AG04450 (cell line): ENCODE results near the gene SERAC1. TPM values are rescaled to one million over a fixed set of nuclear protein-coding genes. Genes with fewer than 3 reads are reported as not detected.

Experiments used
- CTCF ChIA-PET: fragments of 300-600, 350-600 bp; formaldehyde crosslinking; extraction: SDS; loops from one replicate; lab custom pipeline; 2022; ENCODE audit warnings: antibody characterized with exemption, inconsistent platforms; lab: Charles Lee
- POLR2A ChIA-PET: fragments of 350-600 bp; formaldehyde crosslinking; extraction: SDS; loops from one replicate; lab custom pipeline; 2021; ENCODE audit warnings: antibody characterized with exemption, inconsistent platforms; lab: Yijun Ruan, JAX
- DNase-seq: peaks from one replicate; pipeline ENCODE4 v3.0.0-alpha.2; 2011; ENCODE audit warnings: low read depth, low spot score
- H3K27ac ChIP-seq: one replicate; pipeline ENCODE4 v1.5.1; 2012; ENCODE audit warnings: low read depth, low read length, control low read depth
- H3K27me3 ChIP-seq: one replicate; pipeline ENCODE4 v1.6.0; 2012; ENCODE audit warnings: low read length; ENCODE audit not compliant: control insufficient read depth, insufficient read depth
- H3K4me3 ChIP-seq: 2 replicates; pipeline ENCODE4 v1.5.1; 2011; ENCODE audit warnings: mild to moderate bottlenecking, low read depth, low read length, control low read depth
- H3K9me3 ChIP-seq: 2 replicates; pipeline ENCODE4 v1.5.1; 2012; ENCODE audit warnings: low read length; ENCODE audit not compliant: control insufficient read depth, insufficient read depth
- CTCF ChIP-seq: IDR thresholded peaks from 2 replicates; pipeline ENCODE4 v1.5.1; 2011; ENCODE audit warnings: low read depth, low read length, control low read depth, inconsistent platforms
- polyA plus RNA-seq: library from polyadenylated mRNA; depleted of rRNA; stranded (reverse); fragments of >200 nt; gene quantifications from 2 replicates; pipeline ENCODE4 v1.2.3, GENCODE V29; 2011

The SERAC1 gene
- polyA plus RNA-seq, 1 experiment: 14.5 TPM

DNA sequence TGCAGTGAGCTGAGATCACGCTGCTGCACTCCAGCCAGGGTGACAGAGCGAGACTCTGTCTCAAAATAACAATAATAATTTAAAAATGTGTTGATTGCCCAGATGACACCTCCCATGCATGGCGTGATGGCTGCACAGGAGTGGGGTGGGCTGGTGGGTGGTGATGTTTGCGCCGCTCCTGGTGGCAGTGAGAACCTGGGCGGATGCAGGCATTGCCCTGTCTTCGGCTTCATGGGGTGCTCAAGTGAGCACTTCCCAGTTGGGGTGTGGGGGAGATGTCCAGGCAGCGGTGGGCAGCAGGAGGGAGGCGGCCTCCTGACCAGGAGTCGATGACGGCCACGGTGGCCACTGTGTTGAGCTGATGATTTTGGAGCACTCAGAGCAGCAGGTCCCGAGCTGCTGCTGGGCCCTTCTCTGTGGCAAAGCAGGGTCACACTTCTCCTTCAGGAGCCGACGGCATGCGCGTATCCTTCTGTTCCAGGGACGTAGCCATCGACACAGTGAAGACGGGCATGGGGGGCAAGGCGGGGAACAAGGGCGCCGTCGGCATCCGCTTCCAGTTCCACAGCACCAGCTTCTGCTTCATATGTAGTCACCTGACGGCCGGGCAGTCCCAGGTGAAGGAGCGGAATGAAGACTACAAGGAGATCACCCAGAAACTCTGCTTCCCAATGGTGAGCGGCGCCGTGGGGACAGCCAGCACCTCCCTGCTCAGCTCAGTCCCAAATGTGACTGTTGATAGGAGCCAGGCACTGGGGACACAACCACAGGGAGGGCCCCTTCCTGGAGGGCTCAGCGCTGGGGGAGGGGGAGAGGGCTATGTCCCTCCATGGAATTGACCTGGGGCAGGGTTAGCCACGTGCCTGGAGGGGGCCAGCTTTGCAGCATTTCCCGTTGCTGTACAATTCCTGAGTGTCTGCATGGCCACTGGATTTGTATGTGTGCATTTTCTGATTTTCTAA lies 96.7 kb downstream of the SERAC1 start:
- Histone ChIP-seq H3K27ac (no peak overlapping the region), H3K9me3 (no peaks in the 10 kb centered on the region; the same call in 1 of the 2 replicates), H3K27me3 (no peaks in the 10 kb centered on the region), H3K4me3 (no peak overlapping the region)
- no peak for TF ChIP-seq CTCF
- POLR2A ChIA-PET: interaction anchor here (0.9 to 1.3 kb wide), 2 partner anchors 11 to 45 kb away, joined by 3 to 4 read pairs; no protein-coding TSS in a partner anchor
- CTCF ChIA-PET: interaction anchor here (0.8 to 5.6 kb wide), 25 partner anchors 13 to 403 kb away, joined by 3 to 62 read pairs (median 4); partner anchors contain the start of gene SYNJ2
- DNase-seq: no peak

DNA sequence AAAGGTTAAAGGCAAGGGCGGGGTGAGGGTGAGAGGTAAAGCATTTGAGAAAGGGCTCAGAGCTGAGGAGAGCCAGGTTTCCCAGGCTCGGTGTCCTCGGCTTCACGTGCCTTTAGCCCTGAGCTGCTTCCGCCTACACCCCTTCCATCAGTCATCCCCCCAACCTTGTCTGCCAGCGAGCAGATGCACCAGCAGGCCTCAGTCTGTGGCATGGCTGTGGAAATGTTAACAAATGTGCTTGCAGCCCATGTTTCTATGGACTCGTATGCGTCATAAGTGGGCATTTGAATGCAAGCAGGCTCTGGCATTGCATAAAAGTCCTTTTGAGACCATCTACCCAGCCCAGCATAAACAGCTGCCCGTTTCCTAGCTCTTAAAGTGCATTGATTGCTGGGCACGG lies 97.5 kb downstream of the SERAC1 start:
- no peak for DNase-seq
- POLR2A ChIA-PET: no interaction called here
- CTCF ChIA-PET: interaction anchor here (0.9 to 5.6 kb wide), 4 partner anchors 12 to 117 kb away, joined by 3 to 62 read pairs (median 12); partner anchors contain the start of gene SYNJ2
- H3K4me3 ChIP-seq: no peak overlapping the region
- no peak overlapping the region for H3K27ac ChIP-seq
- H3K9me3 ChIP-seq: no peaks in the 10 kb centered on the region; the same call in 1 of the 2 replicates
- TF ChIP-seq CTCF: no peak
- no peaks in the 10 kb centered on the region for H3K27me3 ChIP-seq

GRCh38 chr6:158069800-158070195 lies 98.3 kb downstream of the SERAC1 start:
- H3K27me3 ChIP-seq: no peaks in the 10 kb centered on the region
- POLR2A ChIA-PET: interaction anchor here (1.2 to 1.3 kb wide), 2 partner anchors 10 to 43 kb away, joined by 3 to 5 read pairs; no protein-coding TSS in a partner anchor
- H3K27ac ChIP-seq: peak overlapping the region; percentile 75
- H3K4me3 ChIP-seq: no peak overlapping the region
- no peak for TF ChIP-seq CTCF
- CTCF ChIA-PET: interaction anchor here (1.1 to 5.6 kb wide), 4 partner anchors 11 to 755 kb away, joined by 3 to 62 read pairs (median 5); partner anchors contain the start of gene SYNJ2
- no peaks in the 10 kb centered on the region; the same call in 1 of the 2 replicates for H3K9me3 ChIP-seq
- DNase-seq: no peak

DNA sequence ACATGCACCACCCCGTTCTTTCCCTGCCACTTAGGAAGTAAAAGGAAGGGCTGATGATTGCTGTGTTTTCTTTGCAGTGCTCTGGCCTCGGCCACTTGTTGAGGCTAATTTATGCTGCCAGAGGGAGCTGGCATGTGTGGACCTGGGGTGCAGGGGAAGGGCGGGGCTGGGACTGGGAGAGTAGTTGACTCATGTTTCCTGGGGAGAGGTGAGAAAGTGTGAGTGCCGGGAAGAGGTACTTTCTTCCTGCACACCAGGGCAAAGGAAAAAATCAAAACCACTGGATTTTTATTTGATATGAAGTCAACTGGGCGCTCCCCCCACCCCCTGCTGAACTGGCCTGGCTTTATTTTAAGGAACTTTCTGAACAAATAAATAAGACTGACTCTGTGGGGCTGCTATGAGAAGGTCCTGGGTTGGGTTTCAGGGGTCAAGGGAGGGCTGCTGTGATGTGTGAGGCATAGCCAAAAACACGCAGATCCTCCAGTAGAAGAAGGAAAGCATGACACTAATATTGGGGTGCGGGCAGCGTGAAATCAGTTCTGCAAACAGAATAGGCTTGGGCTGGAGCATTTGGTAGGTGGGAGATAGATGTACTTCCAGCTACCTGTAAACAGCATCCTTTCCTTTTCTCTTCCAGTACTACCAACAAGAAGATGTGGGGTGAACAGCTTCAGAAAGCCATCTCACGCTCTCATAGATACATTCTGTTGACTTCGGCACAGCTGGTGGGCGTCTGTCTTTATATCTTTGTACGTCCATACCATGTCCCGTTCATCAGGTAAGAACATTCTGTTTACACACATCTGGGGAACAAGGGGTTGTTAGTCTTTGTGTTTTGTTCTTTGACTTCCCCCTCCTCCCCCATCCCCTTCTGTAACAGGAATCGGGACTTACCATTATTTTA lies 98.9 kb downstream of the SERAC1 start:
- POLR2A ChIA-PET: interaction anchor here (1.2 to 1.3 kb wide), 2 partner anchors 9 to 42 kb away, joined by 3 to 5 read pairs; no protein-coding TSS in a partner anchor
- CTCF ChIA-PET: interaction anchor here (0.8 to 5.6 kb wide), 5 partner anchors 11 to 754 kb away, joined by 3 to 62 read pairs (median 4); partner anchors contain the start of gene SYNJ2
- Histone ChIP-seq H3K4me3 (no peak overlapping the region), H3K27ac (peak overlapping the region; percentile 75), H3K27me3 (no peaks in the 10 kb centered on the region), H3K9me3 (no peaks in the 10 kb centered on the region; the same call in 1 of the 2 replicates)
- DNase-seq: no peak
- TF ChIP-seq CTCF: no peak
